Activated T-helper 1 cell treated with Interleukin-2 at 50 U/mL for 16 hours (primary cell): ENCODE measurements around the gene RNF11.
"Not testable (repeated sequence)": the region's sequence is repeated elsewhere in the genome, so short reads cannot be mapped to it uniquely, and the experiment has no call there.

Experiments used
- DNase-seq: peaks from one replicate; pipeline ENCODE4 v3.0.0-alpha.2; 2020; ENCODE audit warnings: low read depth

Gene RNF11

GRCh38 chr1:51228471-51228870, 7.6 kb upstream of the RNF11 start:
- DNase-seq = not testable (repeated sequence)

DNA sequence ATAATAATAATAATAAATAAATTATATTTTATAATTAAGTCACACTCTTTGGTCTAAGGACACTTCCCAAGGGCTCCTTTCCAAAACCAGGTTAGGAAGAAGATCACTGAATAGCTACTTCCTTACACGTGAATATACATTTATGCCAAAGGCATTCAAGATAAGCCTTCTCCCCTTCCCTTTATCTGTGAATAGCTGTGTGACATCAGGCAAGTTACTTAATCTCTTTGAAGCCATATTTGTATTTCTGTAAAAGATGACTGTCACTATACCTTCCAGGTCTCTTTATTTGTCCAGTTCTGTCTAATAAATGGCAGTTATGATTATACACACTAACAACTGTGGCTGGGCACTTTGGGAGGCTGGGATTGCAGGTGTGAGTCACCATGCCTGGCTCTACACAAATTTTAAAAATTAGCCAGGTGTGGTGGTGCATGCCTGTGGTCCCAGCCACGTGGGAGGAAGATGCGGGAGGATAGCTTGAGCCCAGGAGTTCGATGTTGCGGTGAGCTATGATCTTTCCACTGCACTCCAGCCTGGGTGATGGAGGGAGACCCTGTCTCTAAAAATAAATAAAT, 5.5 kb upstream of the RNF11 start:
- no peak for DNase-seq

DNA sequence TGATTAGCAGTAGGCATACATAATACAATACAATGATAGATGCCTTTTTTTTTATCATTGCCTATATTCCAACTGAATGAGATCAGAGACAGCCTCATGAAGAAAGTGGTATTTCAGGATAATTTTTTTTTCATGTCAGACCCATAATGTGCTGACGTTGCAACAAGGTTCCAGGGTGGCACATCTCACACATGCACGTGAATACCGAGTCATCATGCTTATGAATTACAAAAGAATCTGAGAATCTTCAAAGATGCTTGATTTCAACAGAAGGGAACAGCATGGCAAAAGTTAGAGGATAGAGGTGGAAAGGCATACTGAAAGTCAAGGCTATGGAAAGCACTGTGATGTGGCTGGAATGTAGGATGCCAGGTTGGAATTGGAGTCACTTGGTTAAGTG, 5.0 kb upstream of the RNF11 start:
- no peak for DNase-seq

DNA sequence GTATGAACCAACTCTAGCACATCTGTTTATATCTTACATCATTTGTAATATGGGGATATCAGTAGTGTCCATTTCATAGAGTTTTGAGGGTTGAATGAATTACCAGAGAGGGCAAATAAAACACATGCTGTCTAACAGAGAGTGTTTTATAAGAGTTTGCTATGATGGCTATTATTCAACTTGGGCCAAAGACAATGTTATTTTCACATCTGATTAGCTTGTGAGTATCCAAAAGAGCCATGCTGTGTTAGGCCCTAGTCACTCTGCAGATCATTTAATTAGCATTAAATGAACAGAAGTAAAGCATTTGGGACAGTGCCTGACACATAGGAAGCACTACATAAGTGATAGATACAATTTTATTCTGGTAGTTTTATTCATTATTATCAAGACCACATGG, 4.2 kb upstream of the RNF11 start:
- DNase-seq = no peak

- not testable (repeated sequence) for DNase-seq
Observed at GRCh38 chr1:51234236-51234635, 1.8 kb upstream of the RNF11 start.

DNA sequence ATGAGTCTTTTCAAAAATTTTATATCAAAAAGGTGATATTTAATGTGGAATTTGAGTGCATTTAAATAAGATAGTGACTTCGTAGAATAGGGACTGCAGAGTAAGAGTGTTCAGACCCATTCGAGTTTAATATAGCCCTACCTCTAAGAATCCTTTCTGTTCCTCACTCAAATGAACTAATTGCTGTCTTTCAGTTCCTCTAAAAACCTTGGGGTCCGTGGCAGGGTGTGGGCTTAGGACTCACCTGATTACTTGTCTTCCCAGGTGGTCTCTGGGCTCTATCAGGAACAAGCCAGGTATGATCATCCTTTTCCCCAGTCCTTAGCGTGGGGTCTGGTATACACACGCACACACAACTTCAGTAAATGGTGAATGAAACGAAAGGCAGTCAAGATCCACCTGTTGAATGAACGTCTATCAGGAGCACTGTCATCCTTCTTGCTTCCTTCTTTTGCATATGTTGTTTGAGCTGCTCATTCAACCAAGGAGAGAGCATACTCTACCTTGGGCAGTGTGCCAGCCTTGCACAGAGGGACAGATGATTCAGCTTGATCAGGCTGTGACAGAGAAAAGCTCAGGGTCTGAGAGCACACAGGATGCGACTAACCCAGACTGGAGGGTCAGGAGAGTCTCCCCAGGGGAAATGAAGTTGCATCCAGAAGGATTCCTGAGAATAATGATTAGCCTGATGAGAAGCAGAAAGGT, 1.2 kb upstream of the RNF11 start:
- DNase-seq = peak; percentile 20

DNA sequence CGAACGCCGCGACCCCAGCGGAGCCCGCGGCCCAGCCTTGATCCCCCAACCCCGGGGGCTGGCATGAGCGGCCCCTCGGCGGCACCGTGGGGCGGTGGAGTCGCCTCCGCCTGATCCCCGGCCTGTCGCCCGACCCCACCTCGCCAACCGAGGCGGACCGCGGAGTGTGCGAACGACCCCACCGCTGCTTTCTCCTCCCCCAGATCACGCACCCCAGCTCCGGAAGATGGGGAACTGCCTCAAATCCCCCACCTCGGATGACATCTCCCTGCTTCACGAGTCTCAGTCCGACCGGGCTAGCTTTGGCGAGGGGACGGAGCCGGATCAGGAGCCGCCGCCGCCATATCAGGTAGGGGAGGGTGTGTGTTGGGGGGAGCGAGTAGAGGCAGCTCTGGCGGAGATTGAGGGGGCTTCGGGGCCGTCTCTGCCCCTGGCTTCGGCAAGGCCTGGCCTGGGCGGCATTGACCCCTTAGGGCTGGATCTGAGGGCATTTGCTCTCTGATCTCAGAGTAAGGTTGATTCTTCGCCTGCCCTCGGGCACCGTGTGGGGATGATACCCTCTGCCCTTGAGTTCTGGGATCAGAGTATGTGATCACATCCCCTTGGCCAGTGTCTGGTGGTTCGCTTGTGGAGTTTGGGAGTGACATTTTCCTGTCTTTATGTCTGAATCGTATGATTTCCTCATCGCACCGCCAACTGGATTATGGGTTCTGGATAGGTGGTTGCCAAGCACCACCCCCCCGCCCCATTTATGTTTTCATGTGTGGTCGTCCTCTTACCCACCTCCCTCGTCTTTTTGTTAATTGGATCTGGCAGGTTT, 668 bp downstream of the RNF11 start:
- peak; percentile 13 for DNase-seq

DNA sequence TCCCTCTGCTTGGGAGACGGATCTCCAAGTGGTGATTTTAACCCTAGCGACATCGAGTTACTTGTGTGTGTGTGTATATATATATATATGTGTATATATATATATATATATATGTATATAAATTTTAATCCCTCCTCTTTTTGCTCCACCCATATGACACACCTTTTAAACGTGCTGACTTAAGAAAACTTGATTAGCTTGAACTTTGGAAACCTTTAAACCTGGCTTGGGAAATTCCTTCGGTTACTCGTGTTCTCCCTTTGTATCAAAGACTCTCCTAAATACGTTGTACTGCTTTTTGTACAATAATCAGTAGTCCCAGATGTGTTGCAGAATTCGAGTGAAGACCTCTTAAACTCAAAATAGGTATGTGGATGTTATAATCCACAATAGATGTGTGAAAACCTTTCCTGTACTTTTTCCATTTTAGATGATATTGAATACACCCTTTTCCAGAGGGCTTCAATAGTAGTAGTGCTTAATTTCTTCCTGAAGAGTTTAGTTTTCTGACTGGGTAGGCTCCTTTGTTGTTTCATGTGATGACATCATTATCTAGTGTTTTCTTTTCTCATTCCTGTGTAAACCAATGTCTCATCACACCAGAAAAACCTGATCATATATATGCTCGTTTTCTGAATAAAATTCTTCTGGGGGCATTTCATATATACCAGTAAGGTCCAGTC, 1.4 kb downstream of the RNF11 start:
- DNase-seq = no peak

- no peak for DNase-seq
Observed at GRCh38 chr1:51238034-51238403, 1.9 kb downstream of the RNF11 start.

- DNase-seq = no peak
Observed at GRCh38 chr1:51240084-51240483, 4.0 kb downstream of the RNF11 start.

- no peak for DNase-seq
Observed at GRCh38 chr1:51241119-51241518, 5.0 kb downstream of the RNF11 start.

DNA sequence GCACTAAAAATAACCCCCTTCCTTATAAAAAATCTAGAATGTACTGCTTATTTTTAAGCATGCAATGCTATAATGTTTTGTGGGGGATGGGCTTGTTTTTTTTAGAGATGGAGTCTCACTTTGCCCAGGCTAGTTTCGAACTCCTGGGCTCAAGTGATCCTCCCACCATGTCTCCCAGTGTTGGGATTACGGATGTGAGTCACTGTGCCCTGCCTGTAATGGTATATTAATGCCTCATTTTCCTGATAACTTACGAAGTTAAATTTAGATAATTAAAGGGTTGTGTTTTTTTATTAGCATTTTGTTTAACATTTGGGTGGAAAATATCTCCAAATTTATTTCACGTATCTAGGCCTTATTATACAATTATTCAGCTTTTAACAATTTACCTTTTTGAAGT, 6.5 kb downstream of the RNF11 start:
- DNase-seq = no peak

GRCh38 chr1:51247022-51247421, 10.9 kb downstream of the RNF11 start:
- DNase-seq = no peak

DNA sequence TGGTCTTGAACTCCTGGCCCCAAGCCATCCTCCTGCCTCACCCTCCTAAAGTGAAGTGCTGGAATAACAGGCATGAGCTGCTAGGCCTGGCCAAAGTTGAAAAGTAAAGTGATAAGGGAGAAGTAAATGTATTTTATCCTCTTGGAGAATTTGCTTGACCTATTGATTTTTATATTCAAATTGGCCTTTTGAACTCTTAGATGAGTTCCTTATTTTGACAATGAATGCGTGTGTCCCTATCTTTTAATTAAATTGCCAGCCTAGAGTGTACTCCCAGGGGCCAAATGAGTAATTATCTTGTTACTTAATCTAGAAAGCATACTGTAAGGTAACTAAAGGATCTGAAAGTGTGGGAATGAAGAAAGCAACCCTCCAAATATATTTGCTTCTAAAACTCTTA, 11.4 kb downstream of the RNF11 start:
- DNase-seq = no peak

DNA sequence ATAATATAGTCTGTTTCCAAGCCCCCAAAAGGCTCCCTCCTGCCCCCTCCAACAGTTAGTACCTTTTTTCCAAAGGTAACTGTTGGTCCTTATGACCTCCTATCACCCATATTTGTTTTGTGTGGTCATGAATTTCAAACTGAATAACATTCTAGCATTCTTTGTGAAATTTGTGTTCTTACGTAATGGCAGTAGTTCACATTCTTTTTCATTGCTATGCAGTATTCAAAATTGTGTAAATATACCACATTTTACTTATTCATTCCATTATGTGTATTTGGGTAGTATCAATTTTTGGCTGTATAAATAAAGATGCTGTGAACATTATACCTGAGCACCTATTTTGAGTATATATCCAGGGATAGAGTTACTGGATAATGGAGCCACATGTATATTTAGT, 13.4 kb downstream of the RNF11 start:
- no peak for DNase-seq

- DNase-seq = not testable (repeated sequence)
Observed at GRCh38 chr1:51250729-51251128, 14.7 kb downstream of the RNF11 start.

DNA sequence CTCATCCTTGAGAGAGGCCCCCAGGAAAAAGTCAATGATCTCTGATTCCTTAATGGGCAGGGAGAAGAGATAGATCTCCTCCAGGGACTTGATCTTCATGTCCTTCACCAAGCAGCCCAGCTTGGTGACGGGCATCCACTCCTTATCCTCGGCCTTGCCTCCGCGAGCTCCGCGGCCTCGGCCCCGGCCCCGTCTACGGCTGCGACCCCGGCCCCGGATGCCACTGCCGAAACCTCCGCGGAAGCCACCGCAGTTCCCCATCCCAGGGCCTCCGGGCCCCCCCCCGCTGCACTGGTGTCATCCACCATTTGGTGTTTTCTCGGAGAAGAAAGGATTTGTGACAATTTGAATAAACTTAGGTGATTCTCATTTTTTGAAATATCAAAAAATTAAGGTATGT, 15.1 kb downstream of the RNF11 start:
- DNase-seq = not testable (repeated sequence)

DNA sequence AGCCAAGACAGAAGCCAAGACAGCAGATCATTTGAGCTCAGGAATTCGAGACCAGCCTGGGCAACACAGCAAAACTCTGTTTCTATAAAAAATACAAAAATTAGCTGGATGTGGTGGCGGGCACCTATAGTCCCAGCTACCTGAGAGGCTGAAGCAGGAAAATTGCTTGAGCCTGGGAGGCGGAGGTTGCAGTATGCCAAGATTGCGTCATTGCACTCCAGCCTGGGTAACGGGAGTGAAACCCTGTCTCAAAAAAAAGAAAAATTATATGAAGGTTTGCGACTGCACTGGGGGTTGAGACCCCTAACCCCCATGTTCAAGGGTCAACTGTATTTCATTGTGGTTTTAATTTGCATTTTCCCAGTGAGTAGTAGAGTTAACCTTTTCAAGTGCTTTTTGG, 16.3 kb downstream of the RNF11 start:
- DNase-seq = no peak

DNA sequence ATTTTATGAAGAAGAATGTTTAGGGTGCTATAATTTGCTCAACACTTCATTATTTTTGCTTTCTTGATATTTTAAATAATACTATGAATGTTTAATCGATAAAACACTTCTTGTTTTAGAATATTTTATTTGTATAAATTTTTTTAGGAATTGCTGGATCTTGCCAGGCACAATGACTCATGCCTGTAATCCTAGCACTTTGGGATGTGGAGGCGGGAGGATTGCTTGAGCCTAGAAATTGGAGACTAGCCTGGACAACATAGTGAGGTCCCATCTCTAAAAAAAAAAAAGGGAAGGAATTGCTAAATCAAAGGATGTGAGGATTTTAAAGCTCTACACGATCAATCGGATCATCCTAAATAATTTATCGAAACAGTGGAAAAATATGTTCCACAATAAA, 17.6 kb downstream of the RNF11 start:
- DNase-seq = no peak

DNA sequence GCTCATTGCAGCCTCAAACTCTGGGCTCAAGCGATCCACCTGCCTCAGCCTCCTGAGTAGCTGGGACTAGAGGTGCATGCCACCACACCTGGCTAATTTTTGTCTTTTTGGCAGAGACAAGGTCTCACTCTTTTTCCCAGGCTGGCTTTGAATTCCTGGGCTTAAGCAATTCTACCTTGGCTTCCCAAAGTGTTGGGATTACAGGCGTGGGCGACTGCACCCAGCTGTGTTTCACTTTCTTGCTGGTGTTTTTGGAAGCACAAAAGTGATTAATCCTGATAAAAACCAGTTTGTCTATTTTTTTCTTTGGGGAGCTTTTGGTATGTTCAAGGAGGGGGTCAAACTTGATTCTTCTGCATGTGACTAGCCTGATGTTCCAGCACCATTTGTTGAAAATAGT, 19.3 kb downstream of the RNF11 start:
- DNase-seq = no peak

- no peak for DNase-seq
Observed at GRCh38 chr1:51263147-51263877, 27.2 kb downstream of the RNF11 start.

GRCh38 chr1:51264451-51264850, 28.4 kb downstream of the RNF11 start:
- DNase-seq = no peak
